HepG2 (cell line): ENCODE results near the gene HEPN1.

ENCODE experiments used
- JUND ChIP-seq: sonication (generic); formaldehyde crosslinking; IDR thresholded peaks from 2 replicates; pipeline ENCODE4 v1.8.0; 2022; ENCODE audit warnings: mild to moderate bottlenecking, missing genetic modification reagents
- KAT7 ChIP-seq: IDR thresholded peaks from 2 replicates; pipeline ENCODE4 v1.6.1; 2018; ENCODE audit warnings: borderline replicate concordance, missing compliant biosample characterization
- LCORL ChIP-seq, 2 experiments: fragments of 450-650 bp in 1 of 2; sonication (generic) in 1 of 2; formaldehyde crosslinking in 1 of 2; IDR thresholded peaks; 2 replicates each; pipeline versions ENCODE4 v1.5.0 to v1.6.1; 2017 to 2020; ENCODE audit warnings: antibody characterized with exemption in 1 of 2, missing genetic modification reagents in 1 of 2
- TRIM24 ChIP-seq: sonication (generic); formaldehyde crosslinking; IDR thresholded peaks from 2 replicates; pipeline ENCODE4 v1.8.0; 2022; ENCODE audit warnings: mild to moderate bottlenecking, missing genetic modification reagents
- ZNF318 ChIP-seq: sonication (generic); formaldehyde crosslinking; IDR thresholded peaks from 2 replicates; pipeline ENCODE4 v1.4.0; 2020; ENCODE audit warnings: mild to moderate bottlenecking, missing genetic modification reagents
- ZNF567 ChIP-seq: sonication (generic); formaldehyde crosslinking; IDR thresholded peaks from 2 replicates; pipeline ENCODE4 v1.8.1; 2023; ENCODE audit warnings: mild to moderate bottlenecking, missing genetic modification reagents, borderline replicate concordance
- TF ChIP-seq, protein P1 (sequence below): IDR thresholded peaks from 2 replicates; pipeline ENCODE4 v1.6.1; 2018; ENCODE audit warnings: missing genetic modification reagents, mild to moderate bottlenecking, missing compliant biosample characterization
- TF ChIP-seq, protein P2 (sequence below): IDR thresholded peaks from 2 replicates; pipeline ENCODE4 v1.6.1; 2016; ENCODE audit warnings: missing compliant biosample characterization, missing genetic modification reagents, borderline replicate concordance

DNA sequence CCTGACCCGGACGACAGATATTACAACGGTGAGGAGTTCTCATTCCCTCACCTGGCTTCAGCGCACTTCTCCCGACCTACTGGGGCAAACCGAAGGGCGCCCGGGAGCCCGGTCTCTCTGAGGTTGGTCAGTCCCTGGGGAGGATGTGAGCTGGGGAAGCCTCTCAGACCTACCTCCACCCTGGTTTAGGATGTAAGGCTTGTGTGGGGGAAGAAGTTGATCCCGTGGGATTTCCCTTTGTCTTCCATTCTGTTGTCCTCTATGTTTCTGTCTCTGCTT lies 41.5 kb upstream of the HEPN1 start:
- TF ChIP-seq JUND (CRISPR knock-in tag) (no peak), TRIM24 (CRISPR knock-in tag) (no peak), ZNF567 (CRISPR knock-in tag) (no peak), LCORL (IDR thresholded peaks at IDR 0.05) (no peak), LCORL (CRISPR knock-in tag; IDR thresholded peaks at IDR 0.05) (no peak), KAT7 (CRISPR knock-in tag) (no peak), ZNF318 (CRISPR knock-in tag) (no peak)
- TF ChIP-seq, protein P1, sequence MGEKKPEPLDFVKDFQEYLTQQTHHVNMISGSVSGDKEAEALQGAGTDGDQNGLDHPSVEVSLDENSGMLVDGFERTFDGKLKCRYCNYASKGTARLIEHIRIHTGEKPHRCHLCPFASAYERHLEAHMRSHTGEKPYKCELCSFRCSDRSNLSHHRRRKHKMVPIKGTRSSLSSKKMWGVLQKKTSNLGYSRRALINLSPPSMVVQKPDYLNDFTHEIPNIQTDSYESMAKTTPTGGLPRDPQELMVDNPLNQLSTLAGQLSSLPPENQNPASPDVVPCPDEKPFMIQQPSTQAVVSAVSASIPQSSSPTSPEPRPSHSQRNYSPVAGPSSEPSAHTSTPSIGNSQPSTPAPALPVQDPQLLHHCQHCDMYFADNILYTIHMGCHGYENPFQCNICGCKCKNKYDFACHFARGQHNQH (CRISPR knock-in tag) = no peak
- TF ChIP-seq, protein P2, sequence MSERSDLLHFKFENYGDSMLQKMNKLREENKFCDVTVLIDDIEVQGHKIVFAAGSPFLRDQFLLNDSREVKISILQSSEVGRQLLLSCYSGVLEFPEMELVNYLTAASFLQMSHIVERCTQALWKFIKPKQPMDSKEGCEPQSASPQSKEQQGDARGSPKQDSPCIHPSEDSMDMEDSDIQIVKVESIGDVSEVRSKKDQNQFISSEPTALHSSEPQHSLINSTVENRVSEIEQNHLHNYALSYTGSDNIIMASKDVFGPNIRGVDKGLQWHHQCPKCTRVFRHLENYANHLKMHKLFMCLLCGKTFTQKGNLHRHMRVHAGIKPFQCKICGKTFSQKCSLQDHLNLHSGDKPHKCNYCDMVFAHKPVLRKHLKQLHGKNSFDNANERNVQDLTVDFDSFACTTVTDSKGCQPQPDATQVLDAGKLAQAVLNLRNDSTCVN (CRISPR knock-in tag) = no peak
